Naive B cell (primary cell): ENCODE data around the gene NECTIN2. TPM values are rescaled to one million over a fixed set of nuclear protein-coding genes. Genes with fewer than 3 reads are reported as not detected.
A peak's percentile ranks its signal among the peaks of the same experiment; 100 is the strongest.
"Not testable (repeated sequence)": the region's sequence is repeated elsewhere in the genome, so short reads cannot be mapped to it uniquely, and the experiment has no call there.

Experiments
- ATAC-seq, 2 donors: fragments of 150-1000 bp; cut with Tn5 transposase; 2 replicates each; pipeline ENCODE4 v1.10.0; 2021; ENCODE audit warnings: low read depth in 2 of 2, mild to moderate bottlenecking in 2 of 2, moderate library complexity in 2 of 2
- DNase-seq: peaks from one replicate; pipeline ENCODE4 v3.0.0; 2022
- H3K27ac Mint-ChIP-seq, 6 donors: one replicate each; pipeline ENCODE4 v1.8.0; 2020 to 2022; ENCODE audit warnings: mild to moderate bottlenecking in 6 of 6, mixed read lengths in 6 of 6, moderate library complexity in 5 of 6, inconsistent platforms in 2 of 6
- H3K27me3 Mint-ChIP-seq, 3 donors: one replicate each; pipeline ENCODE4 v1.8.0; 2021 to 2022; ENCODE audit warnings: mixed read lengths in 3 of 3, mild to moderate bottlenecking in 1 of 3
- H3K36me3 Mint-ChIP-seq, 2 donors: one replicate each; pipeline ENCODE4 v1.8.0; 2020 to 2022; ENCODE audit warnings: mixed read lengths in 2 of 2, inconsistent platforms in 1 of 2, mild to moderate bottlenecking in 1 of 2
- H3K4me1 Mint-ChIP-seq, 3 donors: one replicate each; pipeline ENCODE4 v1.8.0; 2020 to 2022; ENCODE audit warnings: mixed read lengths in 3 of 3, inconsistent platforms in 1 of 3, mild to moderate bottlenecking in 1 of 3, moderate library complexity in 1 of 3
- H3K4me3 Mint-ChIP-seq, 8 donors: one replicate each; pipeline ENCODE4 v1.8.0; 2020 to 2022; ENCODE audit warnings: mild to moderate bottlenecking in 8 of 8, mixed read lengths in 8 of 8, moderate library complexity in 8 of 8, inconsistent platforms in 2 of 8
- H3K9me3 Mint-ChIP-seq, 7 donors: one replicate each; pipeline ENCODE4 v1.8.0; 2020 to 2022; ENCODE audit warnings: mixed read lengths in 7 of 7, mild to moderate bottlenecking in 5 of 7, inconsistent platforms in 2 of 7, moderate library complexity in 1 of 7
- polyA plus RNA-seq, 6 donors: library from polyadenylated mRNA; unstranded; fragments of 300-500 nt; fragmentation: Illumina TruSeq; gene quantifications; one replicate each; pipeline ENCODE4 v1.2.3, GENCODE V29; 2021; ENCODE audit warnings: low read depth in 6 of 6

Gene NECTIN2
- polyA plus RNA-seq, 6 donors from 2014 or later = not detected

GRCh38 chr19:44848036-44848811, 2.1 kb downstream of the NECTIN2 start:
- peak overlapping the region in 7 of 8 donors; percentile 37 to 80 (median 58) for H3K4me3 Mint-ChIP-seq
- peaks cover 26 to 38% (median 29%) of the 10 kb centered on the region in 3 donors for H3K4me1 Mint-ChIP-seq
- H3K9me3 Mint-ChIP-seq = peaks cover 0 to 9% (median 6%) of the 10 kb centered on the region in 7 donors
- DNase-seq (no peak), ATAC-seq (no peak)
- peaks cover 0 to 12% of the 10 kb centered on the region in 2 donors for H3K36me3 Mint-ChIP-seq
- H3K27ac Mint-ChIP-seq = no peak overlapping the region
- peaks cover 12 to 71% (median 67%) of the 10 kb centered on the region in 3 donors for H3K27me3 Mint-ChIP-seq

- Mint-ChIP-seq H3K27me3 (peaks cover 16 to 78% (median 72%) of the 10 kb centered on the region in 3 donors), H3K36me3 (peaks cover 0 to 12% of the 10 kb centered on the region in 2 donors), H3K27ac (peak overlapping the region in 1 of 6 donors; percentile 81), H3K4me3 (peak overlapping the region in 4 of 8 donors; percentile 41 to 80 (median 74)), H3K9me3 (peaks cover 0 to 9% (median 6%) of the 10 kb centered on the region in 7 donors), H3K4me1 (peaks cover 26 to 38% (median 29%) of the 10 kb centered on the region in 3 donors)
- no peak for ATAC-seq
- DNase-seq = no peak
Observed at GRCh38 chr19:44848812-44849447, 2.8 kb downstream of the NECTIN2 start.

GRCh38 chr19:44850641-44851109, 4.6 kb downstream of the NECTIN2 start:
- peaks cover 14 to 29% (median 17%) of the 10 kb centered on the region in 3 donors for H3K4me1 Mint-ChIP-seq
- DNase-seq = no peak
- H3K4me3 Mint-ChIP-seq = no peak overlapping the region
- H3K27ac Mint-ChIP-seq = peak overlapping the region in 1 of 6 donors; percentile 49
- H3K27me3 Mint-ChIP-seq = peaks cover 12 to 67% (median 62%) of the 10 kb centered on the region in 3 donors
- peaks cover 0 to 3% (median under 1%) of the 10 kb centered on the region in 7 donors for H3K9me3 Mint-ChIP-seq
- no peak for ATAC-seq
- peaks cover 0 to 2% of the 10 kb centered on the region in 2 donors for H3K36me3 Mint-ChIP-seq

GRCh38 chr19:44851427-44851826, 5.3 kb downstream of the NECTIN2 start:
- H3K4me1 Mint-ChIP-seq = peaks cover 11 to 24% (median 15%) of the 10 kb centered on the region in 3 donors
- ATAC-seq = no peak
- H3K4me3 Mint-ChIP-seq = no peak overlapping the region
- peaks cover 0 to 3% (median 0%) of the 10 kb centered on the region in 7 donors for H3K9me3 Mint-ChIP-seq
- H3K27ac Mint-ChIP-seq = peak overlapping the region in 2 of 6 donors; percentile 20 to 38
- DNase-seq = no peak
- peaks cover 11 to 64% (median 59%) of the 10 kb centered on the region in 3 donors for H3K27me3 Mint-ChIP-seq
- no peaks in the 10 kb centered on the region for H3K36me3 Mint-ChIP-seq

- no peak for DNase-seq
- Mint-ChIP-seq H3K4me3 (no peak overlapping the region), H3K36me3 (no peaks in the 10 kb centered on the region), H3K9me3 (peaks cover 0 to 3% (median 0%) of the 10 kb centered on the region in 7 donors), H3K4me1 (peaks cover 0 to 4% (median 0%) of the 10 kb centered on the region in 3 donors), H3K27me3 (peaks cover 5 to 27% (median 25%) of the 10 kb centered on the region in 3 donors), H3K27ac (no peak overlapping the region)
- ATAC-seq = no peak
Observed at GRCh38 chr19:44855606-44856005, 9.5 kb downstream of the NECTIN2 start.

GRCh38 chr19:44856421-44857083, 10.5 kb downstream of the NECTIN2 start:
- Mint-ChIP-seq H3K4me3 (peak overlapping the region in 1 of 8 donors; percentile 22), H3K36me3 (no peaks in the 10 kb centered on the region), H3K4me1 (peaks cover 0 to under 1% (median 0%) of the 10 kb centered on the region in 3 donors), H3K9me3 (peaks cover 0 to 3% (median 0%) of the 10 kb centered on the region in 7 donors), H3K27ac (peak overlapping the region in 1 of 6 donors; percentile 39), H3K27me3 (peaks cover 5 to 22% (median 21%) of the 10 kb centered on the region in 3 donors)
- no peak for ATAC-seq
- DNase-seq = no peak

GRCh38 chr19:44857837-44858236, 11.7 kb downstream of the NECTIN2 start:
- Mint-ChIP-seq H3K4me3 (no peak overlapping the region), H3K9me3 (peaks cover 0 to 6% (median 0%) of the 10 kb centered on the region in 7 donors), H3K36me3 (no peaks in the 10 kb centered on the region), H3K27ac (no peak overlapping the region), H3K4me1 (no peaks in the 10 kb centered on the region), H3K27me3 (peaks cover 5 to 13% (median 8%) of the 10 kb centered on the region in 3 donors)
- no peak for DNase-seq
- no peak for ATAC-seq

- peak overlapping the region in 1 of 6 donors; percentile 22 for H3K27ac Mint-ChIP-seq
- not testable (repeated sequence) for DNase-seq, ATAC-seq, H3K4me1 Mint-ChIP-seq, H3K4me3 Mint-ChIP-seq, H3K9me3 Mint-ChIP-seq, H3K36me3 Mint-ChIP-seq
- H3K27me3 Mint-ChIP-seq = peaks cover 0 to 11% (median 0%) of the 10 kb centered on the region in 3 donors
Observed at GRCh38 chr19:44861576-44861975, 15.5 kb downstream of the NECTIN2 start.

GRCh38 chr19:44863990-44864389, 17.9 kb downstream of the NECTIN2 start:
- Mint-ChIP-seq H3K4me1 (no peaks in the 10 kb centered on the region), H3K9me3 (peaks cover 0 to 6% (median 0%) of the 10 kb centered on the region in 7 donors), H3K27me3 (peaks cover 0 to 11% (median 0%) of the 10 kb centered on the region in 3 donors), H3K4me3 (no peak overlapping the region), H3K36me3 (no peaks in the 10 kb centered on the region), H3K27ac (no peak overlapping the region)
- ATAC-seq (no peak), DNase-seq (no peak)

- Mint-ChIP-seq H3K36me3 (no peaks in the 10 kb centered on the region), H3K9me3 (peaks cover 0 to 6% (median 0%) of the 10 kb centered on the region in 7 donors), H3K27me3 (peaks cover 0 to 11% (median 5%) of the 10 kb centered on the region in 3 donors), H3K27ac (peak overlapping the region in 1 of 6 donors; percentile 34), H3K4me3 (no peak overlapping the region), H3K4me1 (no peaks in the 10 kb centered on the region)
- no peak for DNase-seq
- no peak for ATAC-seq
Observed at GRCh38 chr19:44865196-44865767, 19.2 kb downstream of the NECTIN2 start.

GRCh38 chr19:44866664-44867063, 20.6 kb downstream of the NECTIN2 start:
- Mint-ChIP-seq H3K4me1 (no peaks in the 10 kb centered on the region), H3K27ac (no peak overlapping the region), H3K9me3 (peaks cover 0 to 5% (median 0%) of the 10 kb centered on the region in 7 donors), H3K36me3 (no peaks in the 10 kb centered on the region), H3K4me3 (no peak overlapping the region), H3K27me3 (peaks cover 0 to 7% (median 5%) of the 10 kb centered on the region in 3 donors)
- ATAC-seq = no peak
- no peak for DNase-seq

- no peak for ATAC-seq
- H3K4me1 Mint-ChIP-seq = no peaks in the 10 kb centered on the region
Observed at GRCh38 chr19:44867578-44867977, 21.5 kb downstream of the NECTIN2 start.

More at GRCh38 chr19:44867578-44867977, 21.5 kb downstream of the NECTIN2 start:
- DNase-seq = no peak
- Mint-ChIP-seq H3K36me3 (no peaks in the 10 kb centered on the region), H3K27me3 (peaks cover 0 to 5% (median 5%) of the 10 kb centered on the region in 3 donors), H3K27ac (peak overlapping the region in 1 of 6 donors; percentile 17), H3K4me3 (peak overlapping the region in 1 of 8 donors; percentile 69), H3K9me3 (no peaks in the 10 kb centered on the region)
